Heart left ventricle (tissue), 16 donors: Measurements from ENCODE around the gene KERA. TPM values are rescaled to one million over a fixed set of nuclear protein-coding genes. Genes with fewer than 3 reads are reported as not detected.

Experiments
- ATAC-seq, 4 donors: fragments of 200-7000 bp; cut with Tn5 transposase; one replicate each; pipeline ENCODE4 v1.9.1; 2020 to 2022; ENCODE audit warnings: moderate library complexity in 4 of 4, mild to moderate bottlenecking in 3 of 4, moderate number of reproducible peaks in 1 of 4
- DNase-seq, 5 donors: peaks; one replicate each; pipeline ENCODE4 v3.0.0-alpha.2; 2020
- H3K27ac ChIP-seq, 12 donors: fragments of 200-600 bp; sonication (generic) in 4 of 12; one replicate each; pipeline versions ENCODE4 v1.5.0 to v1.8.0; 2016 to 2022; ENCODE audit warnings: mild to moderate bottlenecking in 2 of 12
- H3K27me3 ChIP-seq, 9 donors: fragments of 200-600 bp; sonication (generic) in 2 of 9; one replicate each; pipeline versions ENCODE4 v1.5.1 to v1.8.0; 2016 to 2022; ENCODE audit warnings: mild to moderate bottlenecking in 3 of 9
- H3K36me3 ChIP-seq, 9 donors: fragments of 200-600 bp; sonication (generic) in 2 of 9; one replicate each; pipeline versions ENCODE4 v1.5.0 to v1.8.0; 2018 to 2022; ENCODE audit warnings: mild to moderate bottlenecking in 2 of 9
- H3K4me1 ChIP-seq, 12 donors: fragments of 200-600 bp; sonication (generic) in 4 of 12; one replicate each; pipeline versions ENCODE4 v1.5.0 to v1.8.0; 2016 to 2022; ENCODE audit warnings: mild to moderate bottlenecking in 3 of 12
- H3K4me3 ChIP-seq, 12 donors: fragments of 200-600 bp; sonication (generic) in 4 of 12; one replicate each; pipeline versions ENCODE4 v1.5.0 to v1.8.0; 2017 to 2022; ENCODE audit warnings: mild to moderate bottlenecking in 9 of 12, moderate library complexity in 4 of 12
- H3K9me3 ChIP-seq, 12 donors: fragments of 200-600 bp; sonication (generic) in 4 of 12; one replicate each; pipeline versions ENCODE4 v1.5.0 to v1.8.0; 2016 to 2022; ENCODE audit warnings: mild to moderate bottlenecking in 1 of 12
- POLR2A ChIP-seq, 2 donors: fragments of 450-650 bp; IDR thresholded peaks; one replicate each; pipeline ENCODE4 v1.6.1; 2017; ENCODE audit warnings: antibody characterized with exemption in 2 of 2, mild to moderate bottlenecking in 2 of 2, moderate library complexity in 2 of 2
- WGBS, 4 donors: extraction: QIAGEN DNeasy Blood & Tissue Kit in 2 of 4; methylation state at CpG; one replicate each; pipeline versions ENCODE4 v1.1.5 to v1.1.7; 2013 to 2018; 5-methylcytosine and 5-hydroxymethylcytosine counted together
- intact Hi-C, 10 donors: fragments of 100-400 bp; cut with DNase I; formaldehyde crosslinking; loops; one replicate each; pipeline versions ENCODE4 v1.11.1 to v1.14.2; 2022
- polyA plus RNA-seq, 2 donors: library from polyadenylated mRNA; stranded (reverse); fragments of 200-250 nt; gene quantifications; one replicate each; pipeline ENCODE4 v1.2.3, GENCODE V29; 2013
- total RNA-seq, 9 donors: library from RNA; depleted of rRNA in 2 of 9; stranded (reverse); fragments of >200 nt in 2 of 9; fragmentation: NEBNext Ultra II Directional in 3 of 9; extraction: Animal tissue kit (Norgen Biotek cat#: 25700) in 3 of 9; gene quantifications; one replicate each; pipeline versions ENCODE4 v1.1.0 to v1.2.4, GENCODE V29; 2016 to 2023
- TF ChIP-seq, protein P1 (sequence below), 12 donors: fragments of 200-600 bp; sonication (generic) in 4 of 12; IDR thresholded peaks; one replicate each; pipeline versions ENCODE4 v1.5.0 to v1.8.0; 2018 to 2022; ENCODE audit warnings: antibody characterized with exemption in 12 of 12, mild to moderate bottlenecking in 5 of 12
- donor health status: ischemic (EF 13 %, LVEDD 7.1; RV severe dilation, severe dysfunction).
- donor health status: healthy with polysubstance abuse.
- donor health status: DM: no; HTN: yes; CAD: no.
- donor health status: DM: no; HTN: no; CAD: no.
- donor health status: ischemic (EF 25% LVEDD 6.9; RV normal size, moderate dysfunction).
- donor health status: ischemic (EF 25% LVEDD 5.7; RV mildly dilated, moderate dysfunction).
- donor health status: healthy.
- donor health status: DM: yes; HTN: yes; CAD: no.
- donor health status: ischemic (EF 35%, LVEDD 5.7; RV mildly dilated, moderate dysfunction).
- donor health status: nonischemic (EF 11% LVEDD 7.7; RV severe dilation, severe dysfunction).
- donor health status: DM: yes; HTN: yes; CAD: no.
- donor health status: PGD.
- donor health status: ischemic (EF 29% LVEDD 5.4; RV normal size, mild dysfunction).
- donor health status: nonischemic (EF 23%, LVEDD 6.1; RV moderate dilation, normal function).

KERA gene
- total and polyA plus RNA-seq, 11 donors, result not detected

GRCh38 chr12:91052026-91052425 lies 5.8 kb downstream of the KERA start:
- Histone ChIP-seq H3K4me3 (no peak overlapping the region), H3K9me3 (no peaks in the 10 kb centered on the region), H3K4me1 (peaks cover 0 to 16% (median 1%) of the 10 kb centered on the region in 12 donors), H3K36me3 (no peaks in the 10 kb centered on the region), H3K27me3 (no peaks in the 10 kb centered on the region), H3K27ac (no peak overlapping the region)
- TF ChIP-seq, protein P1, sequence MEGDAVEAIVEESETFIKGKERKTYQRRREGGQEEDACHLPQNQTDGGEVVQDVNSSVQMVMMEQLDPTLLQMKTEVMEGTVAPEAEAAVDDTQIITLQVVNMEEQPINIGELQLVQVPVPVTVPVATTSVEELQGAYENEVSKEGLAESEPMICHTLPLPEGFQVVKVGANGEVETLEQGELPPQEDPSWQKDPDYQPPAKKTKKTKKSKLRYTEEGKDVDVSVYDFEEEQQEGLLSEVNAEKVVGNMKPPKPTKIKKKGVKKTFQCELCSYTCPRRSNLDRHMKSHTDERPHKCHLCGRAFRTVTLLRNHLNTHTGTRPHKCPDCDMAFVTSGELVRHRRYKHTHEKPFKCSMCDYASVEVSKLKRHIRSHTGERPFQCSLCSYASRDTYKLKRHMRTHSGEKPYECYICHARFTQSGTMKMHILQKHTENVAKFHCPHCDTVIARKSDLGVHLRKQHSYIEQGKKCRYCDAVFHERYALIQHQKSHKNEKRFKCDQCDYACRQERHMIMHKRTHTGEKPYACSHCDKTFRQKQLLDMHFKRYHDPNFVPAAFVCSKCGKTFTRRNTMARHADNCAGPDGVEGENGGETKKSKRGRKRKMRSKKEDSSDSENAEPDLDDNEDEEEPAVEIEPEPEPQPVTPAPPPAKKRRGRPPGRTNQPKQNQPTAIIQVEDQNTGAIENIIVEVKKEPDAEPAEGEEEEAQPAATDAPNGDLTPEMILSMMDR (IDR thresholded peaks at IDR 0.05), result no peak
- DNase-seq (no peak), ATAC-seq (no peak)
- intact Hi-C loops, result no loop called here

DNA sequence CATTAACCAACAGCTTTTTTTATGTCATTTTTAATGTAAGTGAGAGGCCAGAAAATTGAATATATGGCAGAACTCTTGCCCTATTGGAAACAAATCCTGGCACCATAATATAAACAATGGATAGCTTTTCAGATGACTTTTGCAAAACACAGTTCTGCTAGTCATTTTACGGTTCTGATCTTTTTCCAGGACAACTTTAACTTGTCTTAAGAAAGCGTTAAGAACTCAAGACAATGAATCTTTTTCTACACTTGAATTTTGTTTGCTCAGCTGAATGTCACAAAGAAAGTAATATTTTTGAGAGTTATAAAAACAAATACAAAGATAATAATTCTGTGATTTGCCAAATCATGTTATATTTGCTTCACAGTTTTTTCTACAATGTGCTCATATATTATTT lies 13.2 kb downstream of the KERA start:
- DNase-seq (no peak), ATAC-seq (no peak)
- no peak for TF ChIP-seq POLR2A (IDR thresholded peaks at IDR 0.05)
- TF ChIP-seq, protein P1 (IDR thresholded peaks at IDR 0.05), result no peak
- H3K36me3 ChIP-seq, result no peaks in the 10 kb centered on the region
- intact Hi-C loops, result no loop called here
- no peaks in the 10 kb centered on the region for H3K9me3 ChIP-seq
- WGBS, 4 donors, result 76 to 85% (median 78%) methylated on average over 2 of the region's 2 CpGs
- H3K4me3 ChIP-seq, result no peak overlapping the region
- no peaks in the 10 kb centered on the region for H3K27me3 ChIP-seq
- no peak overlapping the region for H3K27ac ChIP-seq
- H3K4me1 ChIP-seq, result no peaks in the 10 kb centered on the region

DNA sequence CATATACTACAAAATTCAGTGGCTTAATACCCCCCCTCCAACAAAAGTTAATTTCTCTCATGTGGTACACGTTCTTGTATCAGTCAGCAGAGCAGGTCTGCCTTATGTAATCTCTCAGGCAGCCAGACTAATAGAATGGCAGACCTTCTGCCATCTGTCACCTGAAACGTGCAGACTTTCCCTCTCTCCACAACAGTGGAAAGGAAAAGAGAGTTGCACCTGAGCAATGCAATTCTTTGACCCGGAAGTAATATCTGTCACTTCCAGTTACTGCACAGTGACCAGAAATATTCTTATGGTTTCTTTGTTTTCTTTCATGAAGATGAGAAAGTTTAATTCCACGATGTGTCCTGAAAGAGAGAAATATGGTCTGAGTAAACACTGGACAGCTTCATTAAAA lies 14.4 kb downstream of the KERA start:
- no peak overlapping the region for H3K27ac ChIP-seq
- WGBS, 4 donors, result 62 to 67% (median 66%) methylated on average over 4 of the region's 4 CpGs

DNA sequence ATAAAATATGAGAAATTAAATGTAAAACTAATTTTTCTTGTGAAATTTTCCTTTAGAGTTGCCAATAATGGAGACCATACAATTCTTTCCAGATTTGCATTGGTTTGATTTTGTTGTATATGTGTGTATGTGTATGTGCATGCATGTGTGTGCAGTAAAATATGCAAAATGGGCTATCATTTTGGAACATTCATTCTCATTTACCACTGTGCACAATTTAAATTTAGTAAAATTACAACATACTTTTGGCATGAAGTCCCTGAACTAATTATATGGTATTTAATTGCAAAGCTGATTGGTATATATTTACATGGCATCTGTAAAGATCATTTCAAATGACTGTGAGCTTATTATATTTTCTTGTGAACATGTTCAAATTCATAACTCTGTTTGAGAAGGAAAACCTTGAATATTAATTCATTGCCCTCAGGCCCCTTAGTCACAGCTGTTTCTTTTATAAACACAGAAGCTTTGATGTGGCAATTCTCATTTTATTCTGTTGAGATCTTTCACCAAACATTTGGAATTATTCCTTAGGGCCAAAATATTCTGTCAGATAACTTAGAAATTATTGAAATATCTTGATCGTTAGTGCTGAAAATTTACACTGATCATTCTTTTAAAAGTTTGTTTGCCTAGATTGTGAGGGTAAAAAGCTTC lies 17.6 kb downstream of the KERA start:
- H3K4me1 ChIP-seq, result no peaks in the 10 kb centered on the region
- TF ChIP-seq, protein P1 (IDR thresholded peaks at IDR 0.05), result no peak
- no peak for TF ChIP-seq POLR2A (IDR thresholded peaks at IDR 0.05)
- H3K9me3 ChIP-seq, result no peaks in the 10 kb centered on the region
- WGBS, 4 donors, result 70 to 76% (median 72%) methylated on average over 1 of the region's 1 CpG
- no peak overlapping the region for H3K27ac ChIP-seq
- intact Hi-C loops, result no loop called here
- no peak for DNase-seq
- no peaks in the 10 kb centered on the region for H3K36me3 ChIP-seq
- no peaks in the 10 kb centered on the region for H3K27me3 ChIP-seq
- H3K4me3 ChIP-seq, result no peak overlapping the region
- ATAC-seq, result no peak

More for the DNA sequence above, 14.4 kb downstream of the KERA start:
- Histone ChIP-seq H3K4me3 (no peak overlapping the region), H3K9me3 (no peaks in the 10 kb centered on the region), H3K27me3 (no peaks in the 10 kb centered on the region), H3K4me1 (no peaks in the 10 kb centered on the region), H3K36me3 (no peaks in the 10 kb centered on the region)
- intact Hi-C loops, result no loop called here
- DNase-seq, result no peak
- TF ChIP-seq POLR2A (IDR thresholded peaks at IDR 0.05), result no peak
- TF ChIP-seq, protein P1 (IDR thresholded peaks at IDR 0.05), result no peak
- no peak for ATAC-seq
